H9 (cell line): Measurements from ENCODE around the gene MYBBP1A. TPM values are rescaled to one million over a fixed set of nuclear protein-coding genes. Genes with fewer than 3 reads are reported as not detected.

Source experiments
- DNase-seq: peaks from one replicate; pipeline ENCODE4 v3.0.0-alpha.2; 2017
- H2AFZ ChIP-seq: one replicate; pipeline ENCODE4 v1.6.1; 2013; ENCODE audit warnings: mild to moderate bottlenecking, low read length, control low read depth, moderate library complexity
- H2AK5ac ChIP-seq: 2 replicates; pipeline ENCODE4 v1.6.1; 2013; ENCODE audit warnings: low read length, control low read depth, mixed read lengths; ENCODE audit not compliant: insufficient read length
- H2BK120ac ChIP-seq: one replicate; pipeline ENCODE4 v1.6.1; 2013; ENCODE audit warnings: low read depth, mild to moderate bottlenecking, low read length, control low read depth, inconsistent platforms; ENCODE audit not compliant: poor library complexity, severe bottlenecking
- H2BK12ac ChIP-seq: 2 replicates; pipeline ENCODE4 v1.6.1; 2013; ENCODE audit warnings: low read length, control low read depth, mixed read lengths, low read depth; ENCODE audit not compliant: insufficient read length
- H2BK15ac ChIP-seq: 2 replicates; pipeline ENCODE4 v1.6.1; 2013; ENCODE audit warnings: low read depth, low read length, control low read depth
- H2BK20ac ChIP-seq: one replicate; pipeline ENCODE4 v1.6.1; 2013; ENCODE audit warnings: low read depth, mild to moderate bottlenecking, low read length, control low read depth, inconsistent platforms; ENCODE audit not compliant: poor library complexity, severe bottlenecking
- H2BK5ac ChIP-seq: 2 replicates; pipeline ENCODE4 v1.6.1; 2013; ENCODE audit warnings: low read length, control low read depth, mixed read lengths; ENCODE audit not compliant: insufficient read length
- H3K14ac ChIP-seq: 2 replicates; pipeline ENCODE4 v1.6.1; 2013; ENCODE audit warnings: low read length, control low read depth; ENCODE audit not compliant: insufficient read depth
- H3K18ac ChIP-seq: 2 replicates; pipeline ENCODE4 v1.6.1; 2013; ENCODE audit warnings: low read depth, mild to moderate bottlenecking, mixed read lengths, low read length, control low read depth; ENCODE audit not compliant: insufficient read length
- H3K23ac ChIP-seq: 2 replicates; pipeline ENCODE4 v1.6.1; 2013; ENCODE audit warnings: low read length, control low read depth, mixed read lengths, low read depth; ENCODE audit not compliant: insufficient read length
- H3K23me2 ChIP-seq: 2 replicates; pipeline ENCODE4 v1.6.1; 2013; ENCODE audit warnings: low read depth, mild to moderate bottlenecking, mixed read lengths, low read length, control low read depth; ENCODE audit not compliant: insufficient read length, poor library complexity, severe bottlenecking
- H3K27ac ChIP-seq: 2 replicates; pipeline ENCODE4 v1.5.1; 2013; ENCODE audit warnings: low read length, control low read depth, mixed read lengths, low read depth; ENCODE audit not compliant: insufficient read length
- H3K27me3 ChIP-seq: 2 replicates; pipeline ENCODE4 v1.6.1; 2013; ENCODE audit warnings: low read length, control low read depth, inconsistent platforms; ENCODE audit not compliant: insufficient read depth
- H3K4ac ChIP-seq: 2 replicates; pipeline ENCODE4 v1.6.1; 2013; ENCODE audit warnings: low read depth, mild to moderate bottlenecking, control low read depth, inconsistent platforms, low read length, moderate library complexity
- H3K4me1 ChIP-seq: 2 replicates; pipeline ENCODE4 v1.6.1; 2013; ENCODE audit warnings: low read length, control low read depth, inconsistent platforms; ENCODE audit not compliant: insufficient read depth
- H3K4me2 ChIP-seq: 2 replicates; pipeline ENCODE4 v1.6.1; 2013; ENCODE audit warnings: low read length, control low read depth, mixed read lengths; ENCODE audit not compliant: insufficient read length, insufficient read depth
- H3K56ac ChIP-seq: 2 replicates; pipeline ENCODE4 v1.6.1; 2013; ENCODE audit warnings: low read depth, mild to moderate bottlenecking, mixed read lengths, low read length, control low read depth; ENCODE audit not compliant: insufficient read length
- H3K79me1 ChIP-seq: 2 replicates; pipeline ENCODE4 v1.6.1; 2013; ENCODE audit warnings: low read depth, mild to moderate bottlenecking, moderate library complexity, low read length, control low read depth, inconsistent platforms; ENCODE audit not compliant: insufficient read depth, poor library complexity, severe bottlenecking
- H3K79me2 ChIP-seq: 2 replicates; pipeline ENCODE4 v1.6.1; 2013; ENCODE audit warnings: low read length, control low read depth, inconsistent platforms; ENCODE audit not compliant: insufficient read depth
- H3K9ac ChIP-seq: 2 replicates; pipeline ENCODE4 v1.6.1; 2013; ENCODE audit warnings: low read length, control low read depth, mixed read lengths; ENCODE audit not compliant: insufficient read length; ENCODE audit errors: extremely low read depth
- H3K9me3 ChIP-seq: one replicate; pipeline ENCODE4 v1.6.1; 2013; ENCODE audit warnings: low read depth, low read length, inconsistent platforms; ENCODE audit not compliant: control insufficient read depth
- H3T11ph ChIP-seq: one replicate; pipeline ENCODE4 v1.6.1; 2013; ENCODE audit warnings: mild to moderate bottlenecking, low read length, control low read depth, inconsistent platforms
- H4K20me1 ChIP-seq: one replicate; pipeline ENCODE4 v1.6.1; 2013; ENCODE audit not compliant: control insufficient read depth, insufficient read length, insufficient read depth
- H4K5ac ChIP-seq: 2 replicates; pipeline ENCODE4 v1.6.1; 2013; ENCODE audit warnings: low read depth, mild to moderate bottlenecking, mixed read lengths, low read length, control low read depth; ENCODE audit not compliant: insufficient read length
- H4K8ac ChIP-seq: replicated peaks from 2 replicates; pipeline ENCODE4 v1.6.1; 2013; ENCODE audit warnings: low read length, control low read depth, mixed read lengths, low read depth; ENCODE audit not compliant: insufficient read length
- H4K91ac ChIP-seq: 2 replicates; pipeline ENCODE4 v1.6.1; 2013; ENCODE audit warnings: low read depth, mild to moderate bottlenecking, moderate library complexity, mixed read lengths, low read length, control low read depth; ENCODE audit not compliant: insufficient read length
- H3K27ac Mint-ChIP-seq, 3 experiments: 2 replicates in 2 of 3; 3 replicates in 1 of 3; pipeline ENCODE4 v1.8.0; 2020 to 2021; ENCODE audit warnings: mixed read lengths in 3 of 3, mild to moderate bottlenecking in 1 of 3, moderate library complexity in 1 of 3
- H3K27me3 Mint-ChIP-seq: 2 replicates; pipeline ENCODE4 v1.8.0; 2021; ENCODE audit warnings: low read depth, mild to moderate bottlenecking, moderate library complexity, mixed read lengths
- H3K36me3 Mint-ChIP-seq, 3 experiments: 2 replicates in 2 of 3; 3 replicates in 1 of 3; pipeline ENCODE4 v1.8.0; 2020 to 2021; ENCODE audit warnings: low read depth in 3 of 3, mixed read lengths in 3 of 3; ENCODE audit not compliant: insufficient read depth in 1 of 3
- H3K4me1 Mint-ChIP-seq, 2 experiments: 2 replicates each; pipeline ENCODE4 v1.8.0; 2020; ENCODE audit warnings: mixed read lengths in 2 of 2
- H3K4me3 Mint-ChIP-seq, 2 experiments: 2 replicates in 1 of 2; 3 replicates in 1 of 2; pipeline ENCODE4 v1.8.0; 2020 to 2021; ENCODE audit warnings: mild to moderate bottlenecking in 2 of 2, mixed read lengths in 2 of 2, moderate library complexity in 1 of 2
- H3K9me3 Mint-ChIP-seq, 2 experiments: 2 replicates in 1 of 2; 3 replicates in 1 of 2; pipeline ENCODE4 v1.8.0; 2020; ENCODE audit warnings: mild to moderate bottlenecking in 2 of 2, mixed read lengths in 2 of 2, moderate library complexity in 1 of 2
- WGBS: extraction: QIAGEN DNeasy Blood & Tissue Kit; methylation state at CpG from one replicate; pipeline ENCODE4 v1.1.7; 2013; ENCODE audit warnings: missing lambda C conversion rate, low lambda C conversion rate, mixed read lengths; ENCODE audit not compliant: insufficient read length; ENCODE audit errors: extremely low coverage; 5-methylcytosine and 5-hydroxymethylcytosine counted together
- total RNA-seq: library from RNA; stranded (reverse); gene quantifications from 2 replicates; pipeline ENCODE4 v1.2.1, GENCODE V29; 2021
- TF ChIP-seq, protein P1 (sequence below): fragments of 200-600 bp; sonication (generic); conservative IDR thresholded peaks from 3 replicates; pipeline ENCODE4 v1.8.0; 2021; ENCODE audit warnings: antibody characterized with exemption, mild to moderate bottlenecking

MYBBP1A gene
- total RNA-seq, 1 experiment from 2014 or later: 181 TPM

DNA sequence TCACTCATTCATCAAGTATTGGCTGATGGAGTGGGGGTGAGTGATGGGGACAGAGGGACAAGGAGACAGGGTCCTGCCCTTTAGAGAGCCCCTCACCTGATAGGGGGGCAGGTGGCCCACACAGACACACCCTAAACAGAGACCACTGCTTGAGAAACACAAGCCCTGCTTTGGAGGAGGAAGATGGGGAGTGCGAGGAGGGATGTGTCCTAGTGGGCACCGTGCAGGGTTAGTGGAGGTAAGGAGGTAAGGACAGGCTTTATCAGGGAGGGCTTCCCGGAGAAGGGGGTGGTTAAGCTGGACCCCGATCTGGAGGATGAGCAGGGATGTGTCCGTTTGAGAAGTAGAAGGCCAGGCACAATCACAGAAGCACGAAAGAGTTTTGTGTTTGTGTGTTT lies 21.0 kb upstream of the MYBBP1A start:
- H3K9ac ChIP-seq: no peak overlapping the region
- H3K56ac ChIP-seq: no peak overlapping the region
- H3K27ac ChIP-seq: no peak overlapping the region
- H3K4me2 ChIP-seq: no peak overlapping the region
- TF ChIP-seq, protein P1, sequence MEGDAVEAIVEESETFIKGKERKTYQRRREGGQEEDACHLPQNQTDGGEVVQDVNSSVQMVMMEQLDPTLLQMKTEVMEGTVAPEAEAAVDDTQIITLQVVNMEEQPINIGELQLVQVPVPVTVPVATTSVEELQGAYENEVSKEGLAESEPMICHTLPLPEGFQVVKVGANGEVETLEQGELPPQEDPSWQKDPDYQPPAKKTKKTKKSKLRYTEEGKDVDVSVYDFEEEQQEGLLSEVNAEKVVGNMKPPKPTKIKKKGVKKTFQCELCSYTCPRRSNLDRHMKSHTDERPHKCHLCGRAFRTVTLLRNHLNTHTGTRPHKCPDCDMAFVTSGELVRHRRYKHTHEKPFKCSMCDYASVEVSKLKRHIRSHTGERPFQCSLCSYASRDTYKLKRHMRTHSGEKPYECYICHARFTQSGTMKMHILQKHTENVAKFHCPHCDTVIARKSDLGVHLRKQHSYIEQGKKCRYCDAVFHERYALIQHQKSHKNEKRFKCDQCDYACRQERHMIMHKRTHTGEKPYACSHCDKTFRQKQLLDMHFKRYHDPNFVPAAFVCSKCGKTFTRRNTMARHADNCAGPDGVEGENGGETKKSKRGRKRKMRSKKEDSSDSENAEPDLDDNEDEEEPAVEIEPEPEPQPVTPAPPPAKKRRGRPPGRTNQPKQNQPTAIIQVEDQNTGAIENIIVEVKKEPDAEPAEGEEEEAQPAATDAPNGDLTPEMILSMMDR: no peak
- Mint-ChIP-seq H3K9me3 (peaks cover 0 to 3% of the 10 kb centered on the region in 2 experiments; a peak in 2 of 5 replicates), H3K4me1 (peaks cover 13 to 34% of the 10 kb centered on the region in 2 experiments), H3K36me3 (peaks cover 0 to 6% (median 0%) of the 10 kb centered on the region in 3 experiments; a peak in 1 of 7 replicates), H3K27ac (peak overlapping the region in 2 of 3 experiments; percentile 19 to 48; a peak in 3 of 7 replicates), H3K4me3 (peak overlapping the region in 1 of 2 experiments; percentile 22; a peak in 1 of 5 replicates), H3K27me3 (peaks cover 9% of the 10 kb centered on the region)
- no peak overlapping the region for H2AK5ac ChIP-seq
- no peak overlapping the region for H2BK15ac ChIP-seq
- peaks cover 5% of the 10 kb centered on the region; the same call in 1 of the 2 replicates for H3K4me1 ChIP-seq
- H3K79me1 ChIP-seq: no peaks in the 10 kb centered on the region
- peak overlapping the region; percentile 54; the same call in 1 of the 2 replicates for H3K14ac ChIP-seq
- no peak overlapping the region for H4K5ac ChIP-seq
- no peak for DNase-seq
- H4K91ac ChIP-seq: no peak overlapping the region
- no peak overlapping the region for H2BK12ac ChIP-seq
- no peaks in the 10 kb centered on the region for H3K9me3 ChIP-seq
- no peak overlapping the region for H4K8ac ChIP-seq
- H2BK120ac ChIP-seq: no peak overlapping the region
- no peak overlapping the region for H2AFZ ChIP-seq
- no CpG with 5 or more reads among the region's 6 CpGs for WGBS
- no peak overlapping the region for H2BK5ac ChIP-seq
- H3K79me2 ChIP-seq: no peaks in the 10 kb centered on the region
- no peak overlapping the region for H3K23ac ChIP-seq
- peaks cover 2% of the 10 kb centered on the region for H3K23me2 ChIP-seq
- H3T11ph ChIP-seq: no peak overlapping the region
- H3K18ac ChIP-seq: peak overlapping the region; percentile 9
- no peak overlapping the region for H3K4ac ChIP-seq
- H2BK20ac ChIP-seq: no peak overlapping the region
- no peaks in the 10 kb centered on the region for H3K27me3 ChIP-seq
- no peaks in the 10 kb centered on the region for H4K20me1 ChIP-seq
